NB4 (cell line): ENCODE results near the gene C1QL2.

Source experiments
- MYC ChIP-seq: IDR thresholded peaks from 2 replicates; pipeline ENCODE4 v1.6.1; 2011; ENCODE audit warnings: low read depth, low read length
- POLR2A ChIP-seq: IDR thresholded peaks from 2 replicates; pipeline ENCODE4 v1.6.1; 2011; ENCODE audit warnings: mild to moderate bottlenecking; ENCODE audit not compliant: insufficient read length; ENCODE audit errors: extremely low read depth
- TF ChIP-seq, protein P1 (sequence below): IDR thresholded peaks from one replicate; pipeline ENCODE4 v1.5.1; 2012; ENCODE audit warnings: low read depth, low read length

DNA sequence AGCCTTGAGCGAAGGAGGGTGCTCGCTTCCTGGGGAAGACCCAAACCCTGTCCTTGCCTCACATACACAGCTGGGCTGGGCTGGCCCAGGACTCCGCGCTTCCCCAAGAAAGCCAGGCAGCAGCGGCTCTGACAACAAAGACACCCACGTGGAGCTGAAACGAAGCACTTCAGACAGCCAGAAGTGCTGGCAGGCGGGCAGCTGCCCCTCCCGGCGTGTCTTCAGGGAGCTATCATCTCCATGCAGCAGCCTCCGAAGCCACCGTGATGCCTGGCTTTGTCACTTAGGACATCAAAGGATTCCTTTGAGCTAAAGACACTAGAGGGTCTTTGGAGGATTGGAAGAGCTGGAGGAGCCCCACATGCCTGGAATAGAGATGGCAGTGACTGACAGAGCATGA is 35.2 kb downstream of the C1QL2 start:
- TF ChIP-seq POLR2A = no peak
- TF ChIP-seq, protein P1, sequence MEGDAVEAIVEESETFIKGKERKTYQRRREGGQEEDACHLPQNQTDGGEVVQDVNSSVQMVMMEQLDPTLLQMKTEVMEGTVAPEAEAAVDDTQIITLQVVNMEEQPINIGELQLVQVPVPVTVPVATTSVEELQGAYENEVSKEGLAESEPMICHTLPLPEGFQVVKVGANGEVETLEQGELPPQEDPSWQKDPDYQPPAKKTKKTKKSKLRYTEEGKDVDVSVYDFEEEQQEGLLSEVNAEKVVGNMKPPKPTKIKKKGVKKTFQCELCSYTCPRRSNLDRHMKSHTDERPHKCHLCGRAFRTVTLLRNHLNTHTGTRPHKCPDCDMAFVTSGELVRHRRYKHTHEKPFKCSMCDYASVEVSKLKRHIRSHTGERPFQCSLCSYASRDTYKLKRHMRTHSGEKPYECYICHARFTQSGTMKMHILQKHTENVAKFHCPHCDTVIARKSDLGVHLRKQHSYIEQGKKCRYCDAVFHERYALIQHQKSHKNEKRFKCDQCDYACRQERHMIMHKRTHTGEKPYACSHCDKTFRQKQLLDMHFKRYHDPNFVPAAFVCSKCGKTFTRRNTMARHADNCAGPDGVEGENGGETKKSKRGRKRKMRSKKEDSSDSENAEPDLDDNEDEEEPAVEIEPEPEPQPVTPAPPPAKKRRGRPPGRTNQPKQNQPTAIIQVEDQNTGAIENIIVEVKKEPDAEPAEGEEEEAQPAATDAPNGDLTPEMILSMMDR = no peak
- TF ChIP-seq MYC = no peak
